Fibroblast of pulmonary artery (primary cell): Measurements from ENCODE around the gene LAPTM5.

Experiments used
- DNase-seq: peaks from one replicate; pipeline ENCODE4 v3.0.0-alpha.2; 2010; ENCODE audit warnings: low read depth
- H3K4me3 ChIP-seq: replicated peaks from 2 replicates; pipeline ENCODE4 v1.5.1; 2011; ENCODE audit warnings: low read depth, mild to moderate bottlenecking, control low read depth, low read length, moderate library complexity
- TF ChIP-seq, protein P1 (sequence below): IDR thresholded peaks from 2 replicates; pipeline ENCODE4 v1.5.1; 2011; ENCODE audit warnings: mild to moderate bottlenecking, control low read depth, low read length, inconsistent platforms; ENCODE audit errors: missing control alignments

The LAPTM5 gene

DNA sequence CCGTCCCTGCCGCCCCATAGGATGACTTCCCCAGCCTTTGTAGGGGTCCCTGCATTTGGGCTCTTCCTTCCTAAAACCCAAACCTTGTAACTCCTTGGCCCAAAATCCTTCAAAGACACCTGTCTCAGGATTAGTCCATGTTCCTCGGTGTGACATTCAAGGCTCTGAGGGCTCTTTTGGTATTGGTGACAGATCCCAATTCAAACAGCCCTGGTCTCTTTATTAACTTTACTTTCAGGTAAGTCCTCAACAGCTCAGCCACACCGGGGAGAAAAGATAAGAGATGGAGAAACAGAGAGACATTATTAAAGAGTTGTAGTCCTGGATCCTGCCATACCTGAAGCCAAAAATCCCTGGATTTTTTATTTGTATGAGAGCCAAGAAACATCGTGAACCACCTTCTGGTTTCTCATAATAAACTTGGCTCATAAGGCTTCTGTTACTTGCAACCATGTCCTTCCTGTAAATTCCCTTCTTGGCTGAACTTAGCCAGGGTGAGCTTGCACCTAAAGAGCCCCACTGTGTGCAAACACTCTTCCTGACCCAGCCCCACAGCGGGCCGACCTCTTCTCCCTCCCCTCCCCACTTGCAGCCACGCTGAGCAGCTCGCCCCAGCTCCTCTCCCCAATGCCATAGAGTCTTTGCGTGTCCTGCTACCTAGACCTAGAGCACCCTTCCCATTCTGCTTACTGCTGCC, 26.3 kb downstream of the LAPTM5 start:
- TF ChIP-seq, protein P1, sequence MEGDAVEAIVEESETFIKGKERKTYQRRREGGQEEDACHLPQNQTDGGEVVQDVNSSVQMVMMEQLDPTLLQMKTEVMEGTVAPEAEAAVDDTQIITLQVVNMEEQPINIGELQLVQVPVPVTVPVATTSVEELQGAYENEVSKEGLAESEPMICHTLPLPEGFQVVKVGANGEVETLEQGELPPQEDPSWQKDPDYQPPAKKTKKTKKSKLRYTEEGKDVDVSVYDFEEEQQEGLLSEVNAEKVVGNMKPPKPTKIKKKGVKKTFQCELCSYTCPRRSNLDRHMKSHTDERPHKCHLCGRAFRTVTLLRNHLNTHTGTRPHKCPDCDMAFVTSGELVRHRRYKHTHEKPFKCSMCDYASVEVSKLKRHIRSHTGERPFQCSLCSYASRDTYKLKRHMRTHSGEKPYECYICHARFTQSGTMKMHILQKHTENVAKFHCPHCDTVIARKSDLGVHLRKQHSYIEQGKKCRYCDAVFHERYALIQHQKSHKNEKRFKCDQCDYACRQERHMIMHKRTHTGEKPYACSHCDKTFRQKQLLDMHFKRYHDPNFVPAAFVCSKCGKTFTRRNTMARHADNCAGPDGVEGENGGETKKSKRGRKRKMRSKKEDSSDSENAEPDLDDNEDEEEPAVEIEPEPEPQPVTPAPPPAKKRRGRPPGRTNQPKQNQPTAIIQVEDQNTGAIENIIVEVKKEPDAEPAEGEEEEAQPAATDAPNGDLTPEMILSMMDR, result no peak
- DNase-seq, result no peak
- H3K4me3 ChIP-seq, result no peak overlapping the region

GRCh38 chr1:30730346-30731108, 27.0 kb downstream of the LAPTM5 start:
- TF ChIP-seq, protein P1, result no peak
- no peak overlapping the region for H3K4me3 ChIP-seq
- no peak for DNase-seq

- DNase-seq, result no peak
- TF ChIP-seq, protein P1, result no peak
Observed at GRCh38 chr1:30729901-30730300, 27.7 kb downstream of the LAPTM5 start.

GRCh38 chr1:30728832-30729638, 28.5 kb downstream of the LAPTM5 start:
- no peak overlapping the region for H3K4me3 ChIP-seq
- DNase-seq, result no peak
- TF ChIP-seq, protein P1, result no peak

More at GRCh38 chr1:30729901-30730300, 27.7 kb downstream of the LAPTM5 start:
- no peak overlapping the region for H3K4me3 ChIP-seq

- no peak overlapping the region for H3K4me3 ChIP-seq
- no peak for DNase-seq
- TF ChIP-seq, protein P1, result no peak
Observed at GRCh38 chr1:30728340-30728739, 29.2 kb downstream of the LAPTM5 start.

DNA sequence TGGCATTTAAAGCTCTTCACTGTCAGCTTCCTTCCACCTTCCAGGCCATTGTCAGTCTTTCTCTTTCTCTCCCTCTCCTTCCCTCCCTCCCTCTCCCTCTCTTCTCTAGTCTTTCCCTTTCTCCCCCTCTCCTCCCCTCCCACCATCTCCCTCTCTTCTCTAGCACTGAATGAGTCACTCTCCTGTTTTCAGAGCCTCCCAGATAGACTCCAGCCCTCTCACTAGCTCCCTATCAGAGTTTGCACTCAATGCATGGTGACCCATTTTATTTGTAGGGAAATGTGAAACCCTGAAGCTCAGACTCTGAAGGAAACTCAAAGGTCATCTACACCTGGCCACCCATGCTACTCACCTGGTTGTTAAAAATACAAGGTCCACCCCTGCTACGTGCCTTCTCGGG, 29.8 kb downstream of the LAPTM5 start:
- TF ChIP-seq, protein P1, result no peak
- no peak overlapping the region for H3K4me3 ChIP-seq
- peak; percentile 63 for DNase-seq
